Measurements from ENCODE around the gene ATP10A.

DNA sequence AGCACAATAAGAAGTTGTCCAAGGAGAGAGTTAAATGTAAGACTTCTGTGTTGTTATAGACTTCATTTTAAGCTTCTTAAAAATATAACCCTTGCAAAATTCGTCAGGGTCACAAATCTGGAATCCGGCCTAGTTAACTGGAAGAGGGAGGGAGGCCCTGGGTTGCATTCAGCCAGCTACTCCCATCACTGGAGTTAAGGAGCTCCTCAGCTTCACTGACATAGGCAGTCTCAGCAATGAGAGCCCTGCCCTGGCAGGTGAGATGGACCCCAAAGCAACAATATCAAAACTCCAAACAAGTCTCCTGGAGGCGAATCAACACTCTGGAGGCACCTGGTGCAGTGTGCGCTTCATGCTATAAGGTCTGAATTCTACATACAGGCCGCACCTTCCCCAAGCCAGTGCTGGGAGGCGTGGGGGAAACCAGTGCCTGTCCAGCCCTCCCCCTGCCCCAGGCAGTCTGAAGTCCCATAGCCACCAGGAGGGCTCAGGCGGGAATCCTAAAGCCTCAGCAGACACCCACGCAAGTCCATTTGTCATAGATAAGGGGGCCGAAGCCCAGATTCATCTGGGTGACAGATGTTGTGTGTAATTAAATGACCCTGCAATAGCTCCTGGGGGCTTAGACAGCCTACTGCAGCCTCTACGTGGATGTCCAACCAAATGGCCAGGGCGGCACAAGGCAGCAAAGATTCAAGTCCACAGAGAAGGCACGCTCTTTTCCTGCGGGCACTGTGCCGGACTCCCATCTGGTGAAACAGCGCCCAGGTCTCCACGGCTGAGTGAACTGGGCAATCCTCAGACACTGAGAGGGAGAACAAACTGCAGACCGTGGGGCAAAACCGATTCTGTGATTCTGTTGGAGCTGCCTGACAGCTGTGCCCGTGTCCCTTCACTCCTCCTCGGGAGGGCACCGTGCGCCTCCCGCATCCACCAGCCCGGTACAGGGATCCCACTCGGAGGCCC is 64.9 kb downstream of the ATP10A start:
- TF ChIP-seq, protein P1, sequence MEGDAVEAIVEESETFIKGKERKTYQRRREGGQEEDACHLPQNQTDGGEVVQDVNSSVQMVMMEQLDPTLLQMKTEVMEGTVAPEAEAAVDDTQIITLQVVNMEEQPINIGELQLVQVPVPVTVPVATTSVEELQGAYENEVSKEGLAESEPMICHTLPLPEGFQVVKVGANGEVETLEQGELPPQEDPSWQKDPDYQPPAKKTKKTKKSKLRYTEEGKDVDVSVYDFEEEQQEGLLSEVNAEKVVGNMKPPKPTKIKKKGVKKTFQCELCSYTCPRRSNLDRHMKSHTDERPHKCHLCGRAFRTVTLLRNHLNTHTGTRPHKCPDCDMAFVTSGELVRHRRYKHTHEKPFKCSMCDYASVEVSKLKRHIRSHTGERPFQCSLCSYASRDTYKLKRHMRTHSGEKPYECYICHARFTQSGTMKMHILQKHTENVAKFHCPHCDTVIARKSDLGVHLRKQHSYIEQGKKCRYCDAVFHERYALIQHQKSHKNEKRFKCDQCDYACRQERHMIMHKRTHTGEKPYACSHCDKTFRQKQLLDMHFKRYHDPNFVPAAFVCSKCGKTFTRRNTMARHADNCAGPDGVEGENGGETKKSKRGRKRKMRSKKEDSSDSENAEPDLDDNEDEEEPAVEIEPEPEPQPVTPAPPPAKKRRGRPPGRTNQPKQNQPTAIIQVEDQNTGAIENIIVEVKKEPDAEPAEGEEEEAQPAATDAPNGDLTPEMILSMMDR (conservative IDR thresholded peaks at IDR 0.05; ENCODE audit: low read length), result no peak
- no peak for TF ChIP-seq EZH2phosphoT487 (IDR thresholded peaks at IDR 0.05; ENCODE audit: borderline replicate concordance, low read depth, low read length)
